CD4-positive, CD25-positive, alpha-beta regulatory T cell (primary cell): Measurements from ENCODE around the gene AMZ1. TPM values are rescaled to one million over a fixed set of nuclear protein-coding genes. Genes with fewer than 3 reads are reported as not detected.

Experiments used
- ATAC-seq, 2 donors: fragments of 150-1000 bp; cut with Tn5 transposase; one replicate each; pipeline ENCODE4 v1.10.0; 2021; ENCODE audit warnings: low read depth in 2 of 2, moderate number of reproducible peaks in 2 of 2, moderate library complexity in 1 of 2
- DNase-seq, 3 donors: peaks; one replicate each; pipeline versions ENCODE4 v3.0.0 to v3.0.0-alpha.2; 2012 to 2022; ENCODE audit warnings: mixed read lengths in 1 of 3
- H3K27ac ChIP-seq: one replicate; pipeline ENCODE4 v1.7.0; 2013; ENCODE audit warnings: mild to moderate bottlenecking, low read length; ENCODE audit not compliant: insufficient read depth, poor library complexity, severe bottlenecking
- H3K27me3 ChIP-seq: one replicate; pipeline ENCODE4 v1.7.0; 2013; ENCODE audit warnings: low read length; ENCODE audit not compliant: control insufficient read depth, insufficient read depth
- H3K36me3 ChIP-seq: one replicate; pipeline ENCODE4 v1.7.0; 2013; ENCODE audit warnings: mild to moderate bottlenecking, low read length, moderate library complexity; ENCODE audit not compliant: control insufficient read depth, insufficient read depth
- H3K4me1 ChIP-seq: 2 replicates; pipeline ENCODE4 v1.7.0; 2013; ENCODE audit warnings: mild to moderate bottlenecking, low read length; ENCODE audit not compliant: insufficient read depth, control insufficient read depth, poor library complexity, severe bottlenecking
- H3K4me3 ChIP-seq: one replicate; pipeline ENCODE4 v1.7.0; 2013; ENCODE audit warnings: low read depth, mild to moderate bottlenecking, low read length, moderate library complexity
- H3K9me3 ChIP-seq, 2 experiments: 1 replicate in 1 of 2; 2 replicates in 1 of 2; pipeline ENCODE4 v1.7.0; 2013; ENCODE audit warnings: low read length in 2 of 2, mild to moderate bottlenecking in 1 of 2, moderate library complexity in 1 of 2; ENCODE audit not compliant: control insufficient read depth in 2 of 2
- H3K27ac Mint-ChIP-seq, 3 donors: one replicate each; pipeline ENCODE4 v1.8.0; 2020 to 2022; ENCODE audit warnings: mild to moderate bottlenecking in 3 of 3, mixed read lengths in 3 of 3, moderate library complexity in 2 of 3
- H3K27me3 Mint-ChIP-seq: one replicate; pipeline ENCODE4 v1.8.0; 2022; ENCODE audit warnings: mild to moderate bottlenecking, mixed read lengths
- H3K36me3 Mint-ChIP-seq: one replicate; pipeline ENCODE4 v1.8.0; 2020; ENCODE audit warnings: mixed read lengths
- H3K4me1 Mint-ChIP-seq, 4 donors: one replicate each; pipeline ENCODE4 v1.8.0; 2020 to 2022; ENCODE audit warnings: mixed read lengths in 4 of 4, mild to moderate bottlenecking in 1 of 4
- H3K4me3 Mint-ChIP-seq, 4 donors: one replicate each; pipeline ENCODE4 v1.8.0; 2020 to 2022; ENCODE audit warnings: mild to moderate bottlenecking in 4 of 4, mixed read lengths in 4 of 4, moderate library complexity in 3 of 4
- H3K9me3 Mint-ChIP-seq, 7 donors: one replicate each; pipeline ENCODE4 v1.8.0; 2020 to 2022; ENCODE audit warnings: mixed read lengths in 7 of 7, mild to moderate bottlenecking in 3 of 7, moderate library complexity in 2 of 7
- polyA plus RNA-seq, 4 donors: library from polyadenylated mRNA; unstranded; fragments of 300-500 nt; fragmentation: Illumina TruSeq; gene quantifications; one replicate each; pipeline ENCODE4 v1.2.3, GENCODE V29; 2021
- total RNA-seq: library from RNA; stranded (reverse); gene quantifications from one replicate; pipeline ENCODE4 v1.2.3, GENCODE V29; 2022

Gene AMZ1
- total and polyA plus RNA-seq, 5 donors from 2014 or later, result 0.43 to 1.8 (median 0.64) TPM

DNA sequence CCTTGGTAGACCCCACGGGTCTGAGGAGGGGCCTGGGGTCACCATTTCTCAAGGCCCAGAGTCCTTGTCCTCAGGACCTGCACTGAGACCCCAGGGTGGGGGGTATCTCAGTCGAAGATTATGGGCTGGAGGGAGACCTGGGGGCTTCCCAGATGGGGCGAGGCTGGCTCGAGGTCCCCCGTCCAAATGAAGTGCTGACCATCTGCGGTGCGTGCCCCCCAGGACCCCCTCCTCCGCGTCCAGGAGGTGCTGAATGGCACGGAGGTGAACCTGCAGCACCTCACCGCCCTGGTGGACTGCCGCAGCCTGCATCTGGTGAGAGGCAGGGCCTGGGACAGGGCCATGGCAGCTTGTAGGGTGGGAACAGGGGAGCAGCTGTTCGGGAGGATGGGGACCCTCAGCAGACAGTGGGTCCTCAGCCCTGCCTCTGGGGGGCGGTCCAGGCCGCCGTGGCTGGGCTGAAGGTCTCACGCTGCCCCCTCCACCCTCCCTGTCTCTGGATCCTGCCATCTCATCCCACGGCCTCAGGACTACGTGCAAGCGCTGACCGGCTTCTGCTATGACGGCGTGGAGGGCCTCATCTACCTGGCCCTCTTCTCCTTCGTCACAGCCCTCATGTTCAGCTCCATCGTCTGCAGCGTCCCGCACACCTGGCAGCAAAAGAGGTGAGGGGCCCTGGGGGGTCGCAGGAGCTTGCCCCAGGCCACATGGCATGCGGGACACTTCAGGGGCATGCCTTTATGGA, 32.0 kb upstream of the AMZ1 start:
- Histone ChIP-seq H3K27me3 (no peaks in the 10 kb centered on the region), H3K9me3 (no peaks in the 10 kb centered on the region), H3K36me3 (no peaks in the 10 kb centered on the region), H3K4me3 (no peak overlapping the region), H3K27ac (no peak overlapping the region), H3K4me1 (no peaks in the 10 kb centered on the region)
- peaks cover 5% of the 10 kb centered on the region for H3K36me3 Mint-ChIP-seq
- peaks cover 0 to 1% (median 0%) of the 10 kb centered on the region in 7 donors for H3K9me3 Mint-ChIP-seq
- no peak overlapping the region for H3K4me3 Mint-ChIP-seq
- H3K27me3 Mint-ChIP-seq, result no peaks in the 10 kb centered on the region
- no peak for DNase-seq
- H3K27ac Mint-ChIP-seq, result no peak overlapping the region
- peaks cover 0 to 6% (median 2%) of the 10 kb centered on the region in 4 donors for H3K4me1 Mint-ChIP-seq
- ATAC-seq, result no peak

DNA sequence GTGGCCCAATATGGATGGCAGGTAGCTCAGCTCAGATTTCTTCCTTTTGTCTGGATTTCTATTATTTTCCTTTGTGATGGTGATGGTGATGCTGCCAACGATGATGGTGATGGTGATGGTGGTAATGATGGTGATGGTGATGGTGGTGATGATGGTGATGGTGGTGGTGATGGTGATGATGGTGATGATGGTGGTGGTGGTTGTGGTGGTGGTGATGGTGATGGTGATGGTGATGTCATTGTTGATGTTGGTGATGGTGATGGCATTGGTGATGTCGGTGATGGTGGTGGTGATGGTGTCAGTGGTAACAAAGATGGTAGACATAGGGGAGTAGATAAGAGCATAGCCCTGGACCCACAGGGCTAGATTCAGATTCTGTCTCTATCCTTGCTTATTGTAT, 30.8 kb upstream of the AMZ1 start:
- no peaks in the 10 kb centered on the region for H3K4me1 ChIP-seq
- Mint-ChIP-seq H3K4me1 (peaks cover 0 to 6% (median 2%) of the 10 kb centered on the region in 4 donors), H3K9me3 (peaks cover 0 to 1% (median 0%) of the 10 kb centered on the region in 7 donors), H3K4me3 (no peak overlapping the region), H3K27ac (no peak overlapping the region), H3K36me3 (peaks cover 5% of the 10 kb centered on the region), H3K27me3 (no peaks in the 10 kb centered on the region)
- no peaks in the 10 kb centered on the region for H3K9me3 ChIP-seq
- no peak overlapping the region for H3K27ac ChIP-seq
- no peaks in the 10 kb centered on the region for H3K27me3 ChIP-seq
- H3K36me3 ChIP-seq, result no peaks in the 10 kb centered on the region
- DNase-seq (no peak), ATAC-seq (no peak)
- H3K4me3 ChIP-seq, result no peak overlapping the region

DNA sequence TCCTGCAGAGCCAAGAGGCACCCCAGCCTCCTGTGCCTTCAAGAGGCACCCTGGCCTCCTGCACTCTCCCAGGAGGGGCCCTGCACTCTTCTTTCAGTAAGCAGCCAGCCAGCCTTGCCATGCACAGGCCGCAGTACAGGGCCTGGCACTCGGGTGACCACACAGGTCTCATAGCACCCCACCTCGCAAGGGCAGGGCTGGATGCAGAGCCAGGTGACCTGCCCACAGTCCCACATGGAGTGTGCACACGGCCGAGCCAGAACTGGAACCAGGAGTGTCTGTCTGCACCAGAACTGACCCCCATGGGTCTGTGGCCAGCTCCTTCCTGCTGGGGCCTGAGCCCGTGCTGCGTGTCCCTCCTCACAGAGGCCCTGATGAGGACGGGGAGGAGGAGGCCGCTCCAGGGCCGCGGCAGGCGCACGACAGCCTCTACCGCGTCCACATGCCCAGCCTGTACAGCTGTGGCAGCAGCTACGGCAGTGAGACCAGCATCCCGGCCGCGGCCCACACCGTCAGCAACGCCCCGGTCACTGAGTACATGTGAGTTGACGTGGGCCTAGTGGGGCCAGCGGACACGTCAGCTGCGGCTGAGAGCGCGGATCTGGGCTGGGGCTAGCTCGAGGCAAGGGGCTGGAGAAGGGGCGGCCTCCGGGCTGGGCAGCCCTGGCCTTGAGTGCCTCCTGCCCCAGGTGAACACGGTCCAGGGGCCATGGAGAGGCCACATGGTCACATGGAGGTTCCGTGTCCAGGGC, 29.9 kb upstream of the AMZ1 start:
- DNase-seq, result no peak
- Mint-ChIP-seq H3K27me3 (no peaks in the 10 kb centered on the region), H3K4me3 (no peak overlapping the region), H3K36me3 (peaks cover 5% of the 10 kb centered on the region), H3K27ac (no peak overlapping the region), H3K9me3 (peaks cover 0 to 1% (median 0%) of the 10 kb centered on the region in 7 donors), H3K4me1 (peaks cover 0 to 6% (median 2%) of the 10 kb centered on the region in 4 donors)
- H3K27ac ChIP-seq, result no peak overlapping the region
- H3K27me3 ChIP-seq, result no peaks in the 10 kb centered on the region
- H3K36me3 ChIP-seq, result no peaks in the 10 kb centered on the region
- H3K9me3 ChIP-seq, result no peaks in the 10 kb centered on the region
- ATAC-seq, result no peak
- H3K4me1 ChIP-seq, result no peaks in the 10 kb centered on the region
- no peak overlapping the region for H3K4me3 ChIP-seq

DNA sequence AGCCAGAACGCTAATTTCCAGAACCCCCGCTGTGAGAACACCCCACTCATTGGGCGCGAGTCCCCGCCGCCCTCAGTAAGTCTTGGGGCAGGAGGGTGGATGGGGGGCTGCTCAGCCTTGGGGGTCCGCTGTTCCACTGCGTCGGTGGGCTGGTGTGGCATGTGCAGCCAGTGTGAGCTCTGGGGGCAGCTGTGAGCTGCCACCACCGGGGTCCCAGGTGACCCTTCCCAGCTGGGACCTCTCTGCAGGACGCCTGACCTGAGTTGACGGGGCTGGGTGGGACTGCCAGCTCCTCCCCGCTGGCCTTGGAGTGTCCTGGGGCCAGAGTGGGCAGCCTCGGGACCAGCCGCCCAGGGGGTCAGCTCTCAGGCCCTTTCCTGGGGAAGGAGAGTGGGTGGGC, 29.1 kb upstream of the AMZ1 start:
- no peak for DNase-seq
- no peaks in the 10 kb centered on the region for H3K9me3 ChIP-seq
- Mint-ChIP-seq H3K27me3 (no peaks in the 10 kb centered on the region), H3K36me3 (peaks cover 5% of the 10 kb centered on the region), H3K27ac (no peak overlapping the region), H3K4me3 (no peak overlapping the region), H3K9me3 (peaks cover 0 to 1% (median 0%) of the 10 kb centered on the region in 7 donors), H3K4me1 (peaks cover 0 to 6% (median 2%) of the 10 kb centered on the region in 4 donors)
- H3K27ac ChIP-seq, result no peak overlapping the region
- H3K36me3 ChIP-seq, result no peaks in the 10 kb centered on the region
- no peak overlapping the region for H3K4me3 ChIP-seq
- no peak for ATAC-seq
- H3K27me3 ChIP-seq, result no peaks in the 10 kb centered on the region
- no peaks in the 10 kb centered on the region for H3K4me1 ChIP-seq

DNA sequence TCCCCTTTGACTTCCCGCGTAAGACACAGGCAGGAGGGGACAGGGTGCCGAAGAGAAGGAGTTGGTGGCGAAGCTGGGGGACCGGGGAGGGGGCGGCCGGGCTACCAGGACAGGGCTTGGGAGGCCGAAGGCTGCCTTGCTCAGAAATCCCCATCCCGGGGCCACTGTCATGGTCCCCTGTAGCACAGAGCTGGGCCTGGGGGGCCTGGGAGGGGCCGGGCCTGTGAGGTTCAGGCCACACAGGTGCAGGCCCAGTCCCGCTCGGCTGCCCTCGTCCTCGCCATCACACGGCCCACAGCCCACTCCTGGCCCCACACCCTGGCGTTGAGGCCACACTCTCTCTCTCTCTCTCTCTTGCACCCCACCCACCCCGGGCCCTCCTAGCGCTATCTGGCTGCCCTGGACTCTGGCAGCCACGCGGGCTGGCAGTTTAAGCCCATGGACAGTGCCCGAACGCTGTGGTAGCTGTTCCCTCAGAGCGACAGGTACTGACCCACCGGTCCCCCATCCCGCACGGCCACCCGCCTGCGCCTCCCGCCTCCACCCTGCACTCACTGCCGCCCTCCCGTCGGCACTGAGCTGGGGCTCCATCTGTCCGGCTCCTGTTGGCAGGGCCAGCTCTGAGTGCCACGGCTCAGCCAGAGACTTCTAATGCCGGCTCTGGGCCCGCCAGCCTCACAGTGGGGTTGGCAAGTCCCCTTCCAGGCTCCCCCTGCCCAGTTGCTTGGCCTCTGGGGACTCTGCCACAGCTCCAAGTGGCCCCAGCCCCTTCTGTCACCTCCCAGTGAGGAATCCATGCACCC, 28.2 kb upstream of the AMZ1 start:
- no peaks in the 10 kb centered on the region for H3K36me3 ChIP-seq
- ATAC-seq (no peak), DNase-seq (no peak)
- Mint-ChIP-seq H3K27me3 (no peaks in the 10 kb centered on the region), H3K27ac (no peak overlapping the region), H3K36me3 (peaks cover 5% of the 10 kb centered on the region), H3K4me1 (peaks cover 0 to 6% (median 2%) of the 10 kb centered on the region in 4 donors), H3K4me3 (no peak overlapping the region), H3K9me3 (peaks cover 0 to 1% (median 0%) of the 10 kb centered on the region in 7 donors)
- no peak overlapping the region for H3K4me3 ChIP-seq
- no peaks in the 10 kb centered on the region for H3K27me3 ChIP-seq
- H3K9me3 ChIP-seq, result no peaks in the 10 kb centered on the region
- no peak overlapping the region for H3K27ac ChIP-seq
- H3K4me1 ChIP-seq, result no peaks in the 10 kb centered on the region

DNA sequence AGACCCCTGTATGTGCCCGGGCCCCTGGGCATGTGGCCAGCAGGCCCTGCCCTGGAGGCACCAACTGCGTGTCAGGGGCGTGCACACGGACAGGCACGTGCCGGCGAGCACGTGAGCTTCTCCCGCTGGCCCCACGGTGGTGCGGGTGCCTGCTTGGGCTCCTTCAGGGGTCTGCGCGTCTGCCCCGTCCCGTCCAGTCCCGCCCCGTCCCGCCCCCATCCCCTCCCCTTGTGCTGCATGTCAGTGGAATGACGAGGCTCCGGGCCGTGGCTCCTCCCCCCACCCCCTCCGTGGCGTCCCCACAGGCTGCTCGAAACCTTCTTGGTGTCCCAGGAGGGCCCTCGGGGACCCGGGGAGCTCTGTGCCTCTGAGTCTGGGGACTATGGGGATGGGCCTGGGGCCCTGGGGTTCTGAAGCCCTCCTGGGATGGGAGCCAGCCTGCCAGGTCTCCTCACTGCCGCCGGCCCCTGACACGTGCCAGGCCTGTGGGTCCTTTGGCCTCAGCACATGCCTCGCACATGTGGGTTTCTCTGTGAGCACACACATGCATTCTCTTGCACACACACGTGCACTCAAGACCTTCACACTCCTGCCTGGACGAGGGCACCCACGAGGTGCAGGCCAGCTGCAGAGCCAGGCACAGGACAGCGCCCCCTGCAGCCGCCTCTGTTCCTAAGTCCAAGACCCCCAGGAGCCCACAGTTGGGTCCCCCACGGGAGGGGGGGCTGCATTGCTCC, 27.5 kb upstream of the AMZ1 start:
- no peak overlapping the region for H3K4me3 Mint-ChIP-seq

DNA sequence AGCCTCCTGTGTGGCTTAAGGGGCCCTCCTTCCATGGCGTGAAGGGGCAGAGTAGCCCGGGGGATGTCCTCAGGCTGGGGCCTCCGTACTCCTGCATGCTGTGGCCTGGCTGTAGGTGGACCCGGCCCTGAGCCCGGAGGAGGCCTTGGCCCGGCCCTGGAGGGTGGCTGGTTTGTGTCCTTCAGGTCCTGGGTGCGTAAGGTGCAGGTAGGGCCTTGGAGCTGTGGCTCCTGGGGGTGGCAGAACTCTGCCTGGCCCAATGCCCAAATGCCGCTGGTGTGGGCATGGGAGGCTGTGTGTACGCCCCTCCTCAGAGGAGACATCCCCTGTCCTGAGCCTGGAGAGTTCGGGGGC, 26.9 kb upstream of the AMZ1 start:
- Mint-ChIP-seq H3K4me1 (peaks cover 0 to 6% (median 2%) of the 10 kb centered on the region in 4 donors), H3K36me3 (peaks cover 5% of the 10 kb centered on the region), H3K27ac (no peak overlapping the region), H3K27me3 (no peaks in the 10 kb centered on the region), H3K4me3 (no peak overlapping the region), H3K9me3 (peaks cover 0 to 1% (median 0%) of the 10 kb centered on the region in 7 donors)
- no peaks in the 10 kb centered on the region for H3K36me3 ChIP-seq
- no peaks in the 10 kb centered on the region for H3K4me1 ChIP-seq
- no peak overlapping the region for H3K27ac ChIP-seq
- DNase-seq (no peak), ATAC-seq (no peak)
- no peaks in the 10 kb centered on the region for H3K27me3 ChIP-seq
- no peaks in the 10 kb centered on the region for H3K9me3 ChIP-seq
- H3K4me3 ChIP-seq, result no peak overlapping the region

More for the DNA sequence above, 27.5 kb upstream of the AMZ1 start:
- no peak overlapping the region for H3K27ac Mint-ChIP-seq
- no peak for DNase-seq
- peaks cover 5% of the 10 kb centered on the region for H3K36me3 Mint-ChIP-seq
- peaks cover 0 to 1% (median 0%) of the 10 kb centered on the region in 7 donors for H3K9me3 Mint-ChIP-seq
- no peak for ATAC-seq
- Histone ChIP-seq H3K4me3 (no peak overlapping the region), H3K9me3 (no peaks in the 10 kb centered on the region), H3K27ac (no peak overlapping the region), H3K36me3 (no peaks in the 10 kb centered on the region), H3K27me3 (no peaks in the 10 kb centered on the region), H3K4me1 (no peaks in the 10 kb centered on the region)
- H3K27me3 Mint-ChIP-seq, result no peaks in the 10 kb centered on the region
- peaks cover 0 to 6% (median 2%) of the 10 kb centered on the region in 4 donors for H3K4me1 Mint-ChIP-seq
